ENCODE data around the gene RRP15.

Gene RRP15

DNA sequence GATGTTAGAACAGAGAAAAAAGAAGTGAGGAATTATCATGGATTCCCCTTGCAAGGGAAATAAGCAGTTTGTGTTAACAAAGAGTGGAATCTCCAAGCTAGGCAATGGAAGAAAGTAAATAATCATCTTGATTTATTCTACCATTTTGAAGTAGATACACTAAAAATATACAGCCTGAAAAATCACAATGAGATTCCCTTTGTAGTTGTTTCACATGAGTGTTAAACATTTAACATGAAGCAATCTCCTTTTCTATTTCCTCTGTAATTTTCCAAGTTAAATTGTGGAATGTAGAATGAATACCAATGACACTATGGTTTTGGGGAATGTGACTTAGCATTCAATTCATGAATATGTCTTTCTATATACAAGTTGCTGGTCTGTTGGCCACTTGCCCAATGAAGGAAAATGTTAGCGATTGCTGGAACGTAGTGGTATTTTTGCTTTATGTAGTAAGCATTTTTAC lies 65.7 kb downstream of the RRP15 start:
- no peak for DNase-seq
- TF ChIP-seq GATA1 (IDR thresholded peaks at IDR 0.05; ENCODE audit: low read depth, low read length) (no peak), POLR2A (IDR thresholded peaks at IDR 0.05; ENCODE audit: low read length) (no peak)

DNA sequence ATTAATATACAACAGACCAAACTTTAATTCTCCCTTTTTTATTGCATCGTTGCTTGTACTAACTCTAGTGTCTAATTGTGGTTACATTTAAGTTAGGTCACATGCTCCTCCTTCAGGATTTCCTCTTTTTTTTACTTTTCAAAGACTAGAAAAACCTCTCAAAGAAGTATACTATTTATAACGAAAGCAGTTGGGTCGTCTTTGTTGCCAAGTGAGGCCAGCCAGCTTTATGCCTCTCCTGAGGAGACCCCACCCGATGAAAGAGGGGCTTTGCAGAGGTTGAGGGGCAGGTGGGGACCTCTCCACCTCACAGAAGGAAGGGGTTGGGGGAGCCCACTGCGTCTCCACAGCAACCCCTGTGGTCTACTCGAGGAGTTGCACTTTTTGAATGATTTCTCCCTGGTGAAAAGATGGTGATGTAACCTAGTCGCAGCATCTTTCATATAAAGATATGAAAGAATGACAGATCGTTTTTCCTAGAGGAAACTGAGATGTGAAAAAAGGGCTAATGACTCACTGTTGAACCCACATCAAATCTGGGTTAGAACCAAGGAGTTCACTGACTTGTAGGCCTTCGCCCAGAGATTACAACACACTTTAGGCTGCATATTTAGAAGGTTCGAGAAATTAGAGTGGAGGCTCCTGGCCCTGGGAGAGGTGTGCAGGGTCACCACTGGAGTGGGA lies 66.4 kb downstream of the RRP15 start:
- peak in 1 of 2 experiments; percentile 12 for DNase-seq
- no peak for TF ChIP-seq GATA1 (IDR thresholded peaks at IDR 0.05; ENCODE audit: low read depth, low read length)
- no peak for TF ChIP-seq POLR2A (IDR thresholded peaks at IDR 0.05; ENCODE audit: low read length)

DNA sequence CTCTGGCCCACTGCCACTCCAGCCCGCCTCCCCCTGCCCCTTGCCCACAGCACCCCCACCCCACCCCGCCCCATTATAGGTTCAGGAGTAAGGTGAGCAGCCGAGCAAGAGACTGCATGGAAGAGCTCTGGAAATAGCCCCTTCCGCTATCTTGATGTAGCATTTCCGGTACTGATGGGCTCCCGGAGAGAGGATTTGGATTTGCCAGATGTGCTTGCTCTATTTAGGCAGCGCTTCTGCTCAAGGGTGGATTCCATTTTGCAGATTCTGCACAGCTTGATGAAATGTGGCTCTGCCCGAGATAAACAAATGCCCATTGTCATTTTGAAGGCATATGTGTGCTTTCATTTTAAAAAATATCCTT lies 67.0 kb downstream of the RRP15 start:
- TF ChIP-seq GATA1 (IDR thresholded peaks at IDR 0.05; ENCODE audit: low read depth, low read length) (no peak), POLR2A (IDR thresholded peaks at IDR 0.05; ENCODE audit: low read length) (no peak)
- no peak for DNase-seq

DNA sequence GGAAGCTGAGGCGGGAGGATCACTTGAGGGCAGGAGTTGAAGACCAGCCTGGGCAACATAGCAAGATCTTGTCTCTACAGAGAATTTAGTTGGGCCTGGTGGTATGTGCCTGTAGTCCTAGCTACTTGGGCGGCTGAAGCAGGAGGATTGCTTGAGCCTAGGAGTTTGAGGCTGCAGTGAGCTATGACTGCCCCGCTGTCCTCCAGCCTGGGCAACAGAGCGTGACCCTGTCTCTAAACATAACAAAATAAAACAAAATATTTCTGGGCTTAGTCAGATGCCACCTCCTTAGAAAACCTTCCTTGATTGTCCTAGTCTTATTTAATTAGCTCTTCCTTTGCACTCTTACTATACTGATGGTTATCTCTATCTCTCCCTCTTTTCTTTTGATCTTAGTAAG lies 68.6 kb downstream of the RRP15 start:
- no peak for DNase-seq
- TF ChIP-seq GATA1 (IDR thresholded peaks at IDR 0.05; ENCODE audit: low read depth, low read length) (no peak), POLR2A (IDR thresholded peaks at IDR 0.05; ENCODE audit: low read length) (no peak)

DNA sequence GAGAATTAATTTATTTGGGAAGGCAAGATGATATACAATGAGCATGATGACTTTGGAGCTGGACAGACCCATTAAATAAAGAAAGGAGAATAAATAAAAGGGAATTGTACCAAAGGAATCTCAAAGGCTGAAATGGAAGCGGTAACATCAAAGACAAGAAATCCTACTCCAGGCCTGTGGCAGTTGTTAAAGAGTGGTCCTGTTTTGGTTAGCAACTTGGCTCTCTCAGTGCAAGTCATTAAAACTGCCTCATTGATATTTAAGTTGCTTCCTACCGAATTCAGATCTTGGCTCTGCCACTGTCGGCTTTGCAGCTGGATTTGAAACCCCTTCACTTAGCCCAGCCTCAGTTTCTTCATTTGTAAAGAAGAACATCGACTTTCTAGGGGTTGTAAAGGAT lies 70.2 kb downstream of the RRP15 start:
- no peak for TF ChIP-seq POLR2A (IDR thresholded peaks at IDR 0.05; ENCODE audit: low read length)

DNA sequence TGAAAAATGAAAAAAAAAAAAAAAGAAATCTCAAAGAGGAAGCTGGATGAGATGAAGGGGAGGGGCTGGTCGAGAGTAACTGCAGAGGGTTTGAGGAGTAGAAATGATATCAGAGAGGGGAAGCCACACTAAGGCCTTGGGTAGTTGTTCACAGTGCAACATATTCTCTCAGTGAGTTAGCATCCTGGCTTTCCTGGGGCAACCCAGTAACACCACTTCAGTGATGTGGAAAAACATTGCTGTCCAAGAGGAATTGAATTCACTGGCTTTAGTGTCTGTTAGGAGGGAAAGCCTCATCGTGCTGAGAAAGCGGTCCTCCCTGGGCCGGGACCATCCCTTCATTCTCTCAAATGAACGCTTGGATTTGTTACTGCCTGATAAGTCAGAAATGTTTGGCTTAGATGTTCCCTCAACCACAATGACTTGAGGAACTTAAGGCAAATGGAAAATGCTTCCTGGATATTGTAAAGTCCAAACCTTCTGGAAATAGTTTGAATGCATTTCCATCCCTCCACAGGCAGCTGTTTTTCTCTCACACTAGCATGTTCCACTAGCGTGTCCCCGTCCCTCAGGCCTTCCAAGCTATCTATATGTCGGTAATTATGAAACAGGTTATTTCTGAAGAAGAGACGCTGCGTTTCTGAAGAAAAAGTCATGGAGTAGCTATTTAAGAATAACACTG lies 72.3 kb downstream of the RRP15 start:
- no peak for TF ChIP-seq GATA1 (IDR thresholded peaks at IDR 0.05; ENCODE audit: low read depth, low read length)
- no peak for TF ChIP-seq POLR2A (IDR thresholded peaks at IDR 0.05; ENCODE audit: low read length)
- DNase-seq: no peak

More for the DNA sequence above, 70.2 kb downstream of the RRP15 start:
- DNase-seq: no peak

DNA sequence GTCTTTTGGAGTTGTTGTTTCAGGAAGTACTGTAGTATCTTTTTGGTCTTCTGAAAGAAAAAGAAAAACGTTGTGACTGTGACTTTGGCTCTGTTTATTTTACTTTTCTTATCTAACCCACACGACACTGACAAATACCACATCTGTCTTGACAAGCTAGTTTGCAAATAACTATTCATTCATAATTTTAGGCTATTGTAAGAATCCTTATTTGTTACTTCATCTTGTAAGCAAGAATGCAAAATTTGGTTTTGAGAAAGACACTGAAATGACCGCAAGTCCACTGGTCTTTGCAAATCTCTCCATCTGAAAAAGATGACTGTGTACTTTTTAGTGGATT lies 72.8 kb downstream of the RRP15 start:
- TF ChIP-seq GATA1 (IDR thresholded peaks at IDR 0.05; ENCODE audit: low read depth, low read length): no peak
- TF ChIP-seq POLR2A (IDR thresholded peaks at IDR 0.05; ENCODE audit: low read length): no peak
- DNase-seq: no peak

DNA sequence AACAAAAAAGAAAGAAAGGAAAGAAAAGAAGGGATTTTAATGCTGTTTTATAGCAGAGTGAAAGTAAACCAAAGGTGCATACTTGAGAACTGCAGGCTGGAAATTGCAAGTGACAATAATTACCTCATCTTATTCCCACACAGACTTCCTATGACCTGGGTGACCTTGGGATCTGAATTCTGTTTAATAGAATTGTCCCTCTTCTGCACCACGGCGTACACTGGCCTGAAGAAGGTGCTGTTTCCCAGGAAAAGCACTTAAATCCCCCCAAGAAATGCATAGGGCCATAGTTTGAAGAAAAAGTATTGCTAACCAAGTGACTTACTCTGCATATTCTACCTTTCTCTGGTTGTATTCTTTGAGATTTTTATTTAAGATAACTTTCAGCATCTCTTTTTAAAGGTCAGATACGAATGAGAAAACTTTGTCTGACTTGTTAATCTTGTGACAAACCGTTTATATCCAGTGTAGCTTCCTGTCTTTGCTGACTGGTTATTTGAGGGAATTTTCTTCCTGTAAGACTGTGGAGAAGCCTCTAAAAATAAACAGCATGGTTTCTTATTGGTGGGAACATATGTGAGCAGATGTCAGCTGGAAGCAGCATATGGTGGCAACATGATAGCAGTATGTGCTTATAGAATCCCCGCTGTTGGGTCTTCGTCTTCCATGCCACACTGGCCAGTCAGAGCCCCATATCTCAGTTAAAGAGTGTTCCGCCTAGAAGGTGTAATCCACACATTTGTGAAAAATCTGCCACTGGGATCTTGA lies 76.4 kb downstream of the RRP15 start:
- DNase-seq: no peak
- TF ChIP-seq GATA1 (IDR thresholded peaks at IDR 0.05; ENCODE audit: low read depth, low read length) (no peak), POLR2A (IDR thresholded peaks at IDR 0.05; ENCODE audit: low read length) (no peak)

DNA sequence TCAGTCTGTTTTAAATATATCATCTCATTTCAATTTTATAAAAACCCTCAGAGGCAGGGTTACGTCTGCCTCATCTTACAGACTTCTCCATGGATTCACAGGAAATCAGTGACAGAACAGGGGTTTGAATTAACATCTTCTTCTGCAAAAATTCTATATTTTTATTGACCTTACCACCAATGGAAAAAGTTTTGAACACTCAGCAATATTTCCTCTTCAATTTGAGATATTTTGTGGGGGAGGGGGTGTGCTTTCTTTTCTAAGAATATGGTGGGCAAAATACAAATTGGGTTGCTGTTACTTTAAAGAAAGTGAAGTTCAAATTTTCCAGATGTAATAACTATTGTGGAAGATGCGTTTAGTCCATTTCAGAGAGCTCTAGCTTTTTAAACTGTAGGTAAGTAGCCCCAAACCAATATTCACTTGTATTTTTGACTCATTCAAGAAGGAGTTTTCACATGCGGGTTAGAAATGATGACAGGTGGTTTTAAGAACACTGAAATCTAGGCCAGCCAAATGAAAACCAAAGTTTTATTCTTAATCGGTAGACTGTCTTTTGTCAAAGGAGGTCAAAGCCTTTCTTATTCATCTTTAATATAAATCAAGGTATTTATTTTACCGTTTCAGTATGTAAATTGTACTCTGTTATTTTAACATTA lies 77.5 kb downstream of the RRP15 start:
- TF ChIP-seq POLR2A (IDR thresholded peaks at IDR 0.05; ENCODE audit: low read length) (no peak), GATA1 (IDR thresholded peaks at IDR 0.05; ENCODE audit: low read depth, low read length) (no peak)
- no peak for DNase-seq

DNA sequence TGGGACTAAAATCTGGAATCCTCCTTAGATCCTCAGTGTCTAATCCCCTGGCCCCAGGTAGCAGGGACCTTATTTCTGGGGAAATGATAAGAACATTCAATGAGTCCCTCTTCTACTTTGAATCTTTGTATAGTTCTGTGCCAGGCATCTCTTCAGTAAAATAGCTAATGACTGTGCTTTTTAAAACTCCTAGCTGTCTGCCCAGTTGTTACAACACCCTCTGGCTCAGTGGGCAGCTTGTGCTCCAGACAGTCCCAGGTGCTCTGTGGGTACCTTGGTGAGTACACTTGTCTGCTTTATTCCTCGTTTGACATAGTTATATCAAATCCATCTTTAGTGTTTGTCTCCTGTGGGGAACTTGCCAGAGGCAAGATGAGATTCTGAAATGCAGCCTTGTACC lies 78.0 kb downstream of the RRP15 start:
- no peak for DNase-seq
- no peak for TF ChIP-seq GATA1 (IDR thresholded peaks at IDR 0.05; ENCODE audit: low read depth, low read length)
- no peak for TF ChIP-seq POLR2A (IDR thresholded peaks at IDR 0.05; ENCODE audit: low read length)

DNA sequence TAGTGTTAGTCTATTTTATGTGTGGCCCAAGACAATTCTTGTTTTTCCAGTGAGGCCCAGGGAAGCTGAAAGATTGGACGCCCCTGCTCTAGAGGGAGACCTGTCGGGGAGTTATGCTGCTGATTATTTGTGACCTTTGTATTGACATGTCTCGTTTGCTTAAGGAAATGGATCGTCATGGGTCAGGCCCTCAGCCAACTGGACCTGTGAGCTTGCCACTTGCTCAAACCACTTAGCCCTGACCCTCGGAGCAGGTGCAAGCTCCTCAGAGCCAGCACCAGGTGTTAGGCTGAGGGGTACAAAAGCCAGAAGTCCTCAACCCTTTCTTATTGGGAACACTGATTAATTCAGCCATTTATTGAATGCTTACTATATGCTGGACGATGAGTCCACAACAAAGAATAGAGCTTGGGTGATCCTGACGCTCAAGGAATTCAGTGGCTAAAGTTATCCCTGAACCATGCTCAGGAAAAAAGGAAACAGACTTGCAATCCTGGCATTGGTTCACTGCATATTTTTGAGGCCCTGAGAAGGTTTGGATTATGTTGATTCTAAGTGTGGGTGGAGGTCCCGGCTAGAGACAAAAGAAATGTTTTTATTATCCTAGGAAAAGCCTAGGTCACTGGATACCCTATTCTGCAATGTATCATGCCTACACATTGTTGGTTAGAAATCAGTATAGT lies 79.1 kb downstream of the RRP15 start:
- no peak for TF ChIP-seq POLR2A (IDR thresholded peaks at IDR 0.05; ENCODE audit: low read length)
- TF ChIP-seq GATA1 (IDR thresholded peaks at IDR 0.05; ENCODE audit: low read depth, low read length): no peak
- no peak for DNase-seq

DNA sequence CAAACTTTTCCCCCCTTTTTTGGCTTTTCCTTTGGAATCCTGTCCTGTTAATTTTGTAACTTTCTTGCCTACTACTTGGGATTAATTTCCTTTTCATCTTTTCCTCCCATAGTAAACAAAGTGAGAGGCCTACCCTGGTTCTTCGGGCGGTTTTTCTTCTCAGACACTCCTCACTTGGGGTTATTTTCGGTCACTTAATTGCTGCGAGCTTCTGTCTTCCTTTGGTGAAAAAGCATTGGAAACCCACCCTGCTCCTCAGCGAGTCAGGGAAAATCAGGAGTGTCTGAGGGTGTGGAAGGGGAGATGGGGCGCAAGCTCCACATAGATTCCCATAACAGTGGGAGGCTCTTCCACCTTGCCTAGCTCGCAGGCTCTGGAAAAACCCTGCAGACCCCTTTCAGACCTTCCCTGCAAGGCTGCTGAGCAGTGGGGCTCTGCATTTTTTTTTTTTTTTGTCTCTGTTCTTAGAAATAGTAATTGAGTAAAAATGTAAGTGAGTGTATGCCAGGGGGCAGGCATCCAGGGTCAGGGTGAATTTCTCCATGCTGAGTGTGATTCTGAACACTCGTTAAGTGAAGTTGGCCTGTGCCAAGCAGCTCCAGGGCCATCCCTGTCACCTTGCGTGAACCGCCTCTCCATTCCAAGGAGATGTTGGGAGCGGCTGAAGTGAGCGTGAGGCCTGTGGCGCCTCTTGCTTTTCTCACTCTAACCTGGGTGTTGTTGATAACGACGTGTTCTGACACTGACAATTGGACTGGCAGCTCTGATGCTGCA lies 80.3 kb downstream of the RRP15 start:
- no peak for DNase-seq

More for the DNA sequence above, 80.3 kb downstream of the RRP15 start:
- TF ChIP-seq POLR2A (IDR thresholded peaks at IDR 0.05; ENCODE audit: low read length): no peak
- no peak for TF ChIP-seq GATA1 (IDR thresholded peaks at IDR 0.05; ENCODE audit: low read depth, low read length)
